GM18505 (cell line): ENCODE results near the gene CEP192.
"Not testable (repeated sequence)": the region's sequence is repeated elsewhere in the genome, so short reads cannot be mapped to it uniquely, and the experiment has no call there.

Experiments
- ATAC-seq: cut with Tn5 transposase; IDR thresholded peaks from one replicate; pipeline ENCODE4 v1.9.1; 2021; ENCODE audit not compliant: unreplicated experiment
- POLR2A ChIP-seq: IDR thresholded peaks from 4 replicates; pipeline ENCODE4 v1.6.1; 2011; ENCODE audit warnings: borderline replicate concordance; ENCODE audit not compliant: insufficient read depth, insufficient read length; ENCODE audit errors: extremely low read depth

Gene CEP192

GRCh38 chr18:12968115-12968514 lies 23.0 kb upstream of the CEP192 start:
- no peak for ATAC-seq
- no peak for TF ChIP-seq POLR2A

DNA sequence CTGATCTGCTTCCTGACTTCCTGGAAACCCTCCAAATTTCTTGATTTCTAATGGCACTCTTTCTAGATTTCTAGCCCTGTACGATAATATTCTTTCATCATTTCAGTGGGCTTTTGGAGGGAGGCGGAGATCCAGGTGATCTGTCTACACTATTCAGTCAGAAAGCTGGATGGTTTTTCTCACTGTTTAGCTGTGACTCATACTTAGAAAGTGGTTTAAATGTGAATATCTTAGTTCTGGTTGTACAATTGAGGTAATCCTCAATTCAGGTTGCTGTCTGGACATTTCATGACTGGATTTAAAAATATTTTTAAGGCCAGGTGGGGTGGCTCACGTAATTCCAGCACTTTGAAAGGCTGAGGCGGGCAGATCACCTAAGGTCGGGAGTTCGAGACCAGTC lies 22.5 kb upstream of the CEP192 start:
- no peak for ATAC-seq
- TF ChIP-seq POLR2A: no peak

DNA sequence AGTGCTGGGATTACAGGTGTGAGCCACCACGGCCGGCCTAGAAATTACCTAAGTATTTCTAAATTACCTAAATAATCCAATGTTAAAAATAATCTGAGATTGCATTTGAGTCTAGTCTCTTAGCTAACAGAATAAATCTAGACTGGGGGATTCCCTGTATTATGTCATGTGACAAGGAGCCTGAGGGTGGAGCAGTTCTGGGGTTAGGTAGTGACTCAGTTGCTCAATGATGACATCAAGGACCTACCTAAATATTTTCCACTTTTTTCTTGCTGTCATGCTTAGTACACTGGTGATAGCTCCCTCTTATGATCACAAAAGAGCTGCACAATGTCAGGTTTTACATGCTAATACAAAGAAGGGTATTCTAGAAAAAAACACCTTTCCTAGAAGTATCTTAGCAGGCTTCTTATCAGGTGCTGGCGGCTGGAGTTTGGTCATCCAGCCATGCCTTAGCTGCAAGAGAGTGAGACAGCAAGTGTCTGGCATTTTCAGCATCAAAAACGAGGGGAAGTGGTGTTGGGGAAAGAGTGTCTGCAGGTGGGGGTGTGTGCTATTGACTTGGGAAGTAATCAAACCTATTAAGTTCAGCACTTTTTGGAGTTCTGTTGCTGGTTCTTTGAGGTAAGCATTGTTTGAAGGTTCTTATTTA lies 17.5 kb upstream of the CEP192 start:
- no peak for TF ChIP-seq POLR2A

GRCh38 chr18:12975488-12975887 lies 15.7 kb upstream of the CEP192 start:
- TF ChIP-seq POLR2A: no peak
- ATAC-seq: no peak

More for the DNA sequence above, 17.5 kb upstream of the CEP192 start:
- ATAC-seq: no peak

DNA sequence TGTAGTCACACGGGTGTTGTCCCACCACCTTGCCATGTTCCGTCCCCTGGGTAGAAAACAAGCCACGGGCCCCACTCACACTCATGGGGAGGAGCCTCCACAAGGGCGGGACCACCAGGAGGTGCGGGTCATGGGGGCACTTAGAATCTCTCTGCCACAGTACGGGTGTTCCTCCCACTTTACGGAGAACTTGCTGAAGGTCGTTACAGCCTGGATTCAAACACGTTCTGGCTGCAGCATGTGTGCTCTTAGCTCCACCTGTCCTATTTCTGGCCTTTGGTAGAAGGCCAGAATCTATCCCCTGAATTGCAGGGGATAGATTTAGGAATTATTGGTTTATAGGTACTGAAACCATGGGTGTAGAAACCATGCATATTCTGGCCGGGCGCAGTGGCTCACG lies 14.9 kb upstream of the CEP192 start:
- no peak for ATAC-seq
- TF ChIP-seq POLR2A: no peak

DNA sequence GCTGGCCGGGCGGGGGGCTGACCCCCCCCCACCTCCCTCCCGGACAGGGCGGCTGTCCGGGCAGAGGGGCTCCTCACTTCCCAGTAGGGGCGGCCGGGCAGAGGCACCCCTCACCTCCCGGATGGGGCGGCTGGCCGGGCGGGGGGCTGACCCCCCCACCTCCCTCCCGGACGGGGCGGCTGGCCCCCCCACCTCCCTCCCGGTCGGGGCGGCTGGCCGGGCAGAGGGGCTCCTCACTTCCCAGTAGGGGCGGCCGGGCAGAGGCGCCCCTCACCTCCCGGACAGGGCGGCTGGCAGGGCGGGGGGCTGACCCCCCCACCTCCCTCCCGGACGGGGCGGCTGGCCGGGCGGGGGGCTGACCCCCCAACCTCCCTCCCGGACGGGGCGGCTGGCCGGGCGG lies 11.1 kb upstream of the CEP192 start:
- not testable (repeated sequence) for ATAC-seq

DNA sequence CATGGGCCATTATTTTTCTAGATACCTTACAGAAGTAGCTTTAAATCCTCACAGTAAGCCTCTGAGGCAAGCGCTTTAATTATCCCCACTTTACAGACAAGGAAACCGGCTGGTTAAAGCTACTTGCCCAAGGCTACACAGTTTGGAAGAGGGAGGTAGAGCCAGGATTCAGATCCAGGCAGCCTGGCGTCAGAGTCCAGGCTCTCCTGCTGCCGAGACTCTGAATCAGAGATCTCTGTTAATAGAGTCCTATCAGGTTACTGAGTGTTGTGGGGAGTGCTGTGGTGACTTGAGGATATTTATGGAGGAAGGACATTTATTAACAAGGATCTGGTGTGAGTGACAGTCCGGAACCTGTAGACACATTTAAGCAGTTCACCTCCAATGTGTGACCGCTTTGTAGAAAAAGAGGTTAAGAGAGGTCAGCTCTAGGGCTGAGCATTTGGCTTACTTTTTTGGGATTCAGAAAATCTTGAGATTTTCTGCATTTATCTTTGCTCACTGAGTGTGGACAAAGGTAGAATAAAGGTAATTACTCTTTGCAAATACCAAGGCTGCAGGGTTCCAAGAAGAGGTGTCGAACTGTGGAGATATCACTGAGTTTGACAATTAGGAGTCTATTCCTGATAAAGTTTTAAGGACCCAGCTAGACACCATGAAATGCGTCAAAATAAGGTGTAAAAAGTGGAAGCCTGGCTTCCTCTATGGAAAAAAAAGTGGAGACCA lies 1.6 kb upstream of the CEP192 start:
- no peak for ATAC-seq
- TF ChIP-seq POLR2A: no peak

GRCh38 chr18:12990123-12990475 lies 1.1 kb upstream of the CEP192 start:
- no peak for ATAC-seq
- no peak for TF ChIP-seq POLR2A

DNA sequence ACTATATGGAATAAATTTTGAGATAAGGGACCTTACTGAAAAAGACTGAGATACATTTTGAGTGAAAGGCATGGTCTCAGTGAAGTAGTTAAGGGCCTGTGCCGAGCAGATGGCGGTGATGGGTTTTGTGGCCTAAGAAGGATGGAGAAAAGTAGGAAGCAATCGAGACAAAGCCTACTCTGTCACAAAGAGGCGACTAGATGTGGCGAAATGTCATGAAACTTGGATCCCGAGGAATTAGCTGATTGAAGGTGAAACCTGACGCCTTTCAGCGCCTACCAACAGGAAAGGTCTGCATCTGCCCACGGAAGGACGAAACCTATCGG lies 558 bp upstream of the CEP192 start:
- no peak for TF ChIP-seq POLR2A
- no peak for ATAC-seq

DNA sequence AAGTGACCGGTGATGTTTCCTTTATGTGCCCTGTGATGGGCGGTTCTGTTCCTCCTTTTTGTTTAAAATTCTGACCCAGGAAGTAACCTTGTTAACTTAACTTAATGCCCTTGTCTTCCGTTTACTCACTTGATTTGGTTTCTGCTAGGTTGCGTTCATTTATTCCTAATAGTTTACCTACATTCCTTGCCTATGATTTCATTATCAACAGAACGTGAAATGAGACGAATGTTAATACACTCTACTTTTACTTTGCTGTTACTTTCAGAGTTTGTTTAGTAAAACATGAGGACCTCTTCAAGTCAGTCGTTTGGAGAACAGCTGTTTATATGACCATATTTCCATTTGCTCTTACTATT lies 638 bp downstream of the CEP192 start:
- no peak for ATAC-seq

GRCh38 chr18:12993439-12993838 lies 2.3 kb downstream of the CEP192 start:
- no peak for TF ChIP-seq POLR2A
- ATAC-seq: no peak

More for the DNA sequence above, 638 bp downstream of the CEP192 start:
- no peak for TF ChIP-seq POLR2A

GRCh38 chr18:12995424-12995823 lies 4.3 kb downstream of the CEP192 start:
- TF ChIP-seq POLR2A: no peak
- no peak for ATAC-seq

GRCh38 chr18:12995952-12996477 lies 4.9 kb downstream of the CEP192 start:
- no peak for ATAC-seq
- peak; percentile 28 for TF ChIP-seq POLR2A

DNA sequence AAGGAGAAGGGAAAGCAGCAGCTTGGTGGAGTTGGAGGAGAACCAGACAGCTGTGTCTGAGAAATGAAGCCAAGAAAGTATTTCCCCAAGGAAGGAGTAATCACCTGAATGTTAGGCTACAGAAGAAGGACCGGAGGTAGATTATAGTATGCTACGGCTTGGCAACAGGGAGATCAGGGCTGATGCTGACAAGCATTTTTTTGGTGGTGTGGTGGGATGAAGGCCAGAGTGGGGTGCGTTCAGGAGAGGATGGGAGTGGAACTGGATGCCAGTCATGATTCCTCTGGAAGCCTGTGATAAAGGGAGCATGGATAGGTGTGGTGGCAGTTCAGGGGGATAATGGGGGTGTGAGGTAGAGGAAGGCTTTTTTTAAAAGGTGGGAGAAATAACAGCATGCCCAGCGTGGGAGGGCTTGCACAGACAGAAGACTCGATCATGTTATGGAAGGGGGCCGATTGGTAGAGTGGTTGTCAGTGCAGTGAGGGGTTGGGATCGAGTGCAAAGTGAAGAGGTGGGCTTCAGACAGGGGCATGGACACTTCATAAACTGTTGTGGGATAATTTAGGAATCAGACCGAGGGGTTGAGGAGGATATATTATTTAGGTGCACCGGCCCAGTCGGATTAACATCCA lies 5.6 kb downstream of the CEP192 start:
- no peak for ATAC-seq
- TF ChIP-seq POLR2A: no peak

DNA sequence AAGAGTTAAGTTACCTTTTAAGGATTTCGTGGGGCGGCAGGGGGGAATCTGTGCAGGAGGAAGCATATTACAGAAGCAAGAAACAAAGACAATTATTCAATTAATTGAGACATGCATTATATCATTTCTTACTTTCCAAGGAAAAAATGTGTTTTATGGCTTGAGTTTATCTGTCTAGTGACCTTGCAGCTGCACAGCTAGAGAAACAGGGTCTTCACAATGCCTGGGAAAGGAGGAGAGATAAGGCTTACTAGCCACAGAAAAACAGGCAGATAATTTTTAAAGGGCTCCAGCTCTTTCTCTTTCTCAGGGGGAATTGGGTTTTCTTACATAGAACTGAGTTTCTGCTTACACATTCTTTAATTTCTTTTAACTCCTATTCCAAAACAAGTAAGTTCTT lies 6.2 kb downstream of the CEP192 start:
- not testable (repeated sequence) for ATAC-seq
